HG03064 (cell line): ENCODE measurements around the gene SRP14.
"Not testable (repeated sequence)": the region's sequence is repeated elsewhere in the genome, so short reads cannot be mapped to it uniquely, and the experiment has no call there.

Experiments used
- ATAC-seq: cut with Tn5 transposase; IDR thresholded peaks from one replicate; pipeline ENCODE4 v1.9.1; 2021; ENCODE audit warnings: low read depth; ENCODE audit not compliant: unreplicated experiment

SRP14 gene

DNA sequence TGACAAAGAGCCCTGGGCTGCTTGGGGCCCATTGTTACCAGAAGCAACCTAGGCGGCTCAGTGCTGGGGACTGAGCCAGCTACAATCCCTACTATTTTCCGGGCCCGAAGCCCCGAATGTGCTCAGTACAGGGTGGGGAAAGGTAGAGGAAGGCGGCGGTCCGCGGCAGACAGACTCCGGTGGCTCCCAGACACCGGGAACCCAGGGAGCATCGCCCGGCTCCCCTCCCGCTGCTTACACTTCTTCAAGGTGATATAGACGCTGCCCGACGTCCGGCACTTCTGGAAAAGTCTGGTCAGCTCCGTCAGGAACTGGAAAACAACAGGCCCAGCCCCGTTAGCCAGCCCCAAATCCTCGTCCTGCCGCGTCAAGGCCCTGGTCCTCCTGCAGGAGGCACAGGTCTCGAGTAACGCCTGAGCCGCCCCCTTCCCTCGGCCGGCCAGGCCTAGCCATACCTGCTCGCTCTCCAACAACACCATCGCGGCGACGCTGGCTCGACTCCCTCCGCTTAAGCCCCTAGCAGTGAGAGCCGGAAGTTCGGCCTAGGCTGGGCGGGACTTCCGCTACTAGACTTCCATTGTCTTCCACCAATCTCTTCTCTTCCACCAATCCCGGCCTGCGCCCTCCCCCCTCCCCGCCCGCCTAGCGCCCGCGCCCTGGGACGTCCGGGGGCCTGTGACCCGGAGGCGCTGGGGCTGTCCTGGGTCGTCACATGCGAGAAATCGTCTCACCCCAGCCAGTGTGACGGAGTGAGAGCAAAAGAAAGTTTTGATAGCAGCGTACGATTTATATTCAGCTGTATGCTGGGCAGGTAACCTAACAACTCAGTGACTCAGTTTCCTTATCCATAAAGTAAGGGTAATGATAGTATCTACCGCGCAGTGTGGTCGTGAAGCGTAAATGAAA, at the start of gene SRP14:
Gene SRP14, minus strand, starts transcription at position 544 of the 906 bp plus-strand sequence. Its CDS starts 65 bp downstream, at position 479.
- ATAC-seq: peak; percentile 87

DNA sequence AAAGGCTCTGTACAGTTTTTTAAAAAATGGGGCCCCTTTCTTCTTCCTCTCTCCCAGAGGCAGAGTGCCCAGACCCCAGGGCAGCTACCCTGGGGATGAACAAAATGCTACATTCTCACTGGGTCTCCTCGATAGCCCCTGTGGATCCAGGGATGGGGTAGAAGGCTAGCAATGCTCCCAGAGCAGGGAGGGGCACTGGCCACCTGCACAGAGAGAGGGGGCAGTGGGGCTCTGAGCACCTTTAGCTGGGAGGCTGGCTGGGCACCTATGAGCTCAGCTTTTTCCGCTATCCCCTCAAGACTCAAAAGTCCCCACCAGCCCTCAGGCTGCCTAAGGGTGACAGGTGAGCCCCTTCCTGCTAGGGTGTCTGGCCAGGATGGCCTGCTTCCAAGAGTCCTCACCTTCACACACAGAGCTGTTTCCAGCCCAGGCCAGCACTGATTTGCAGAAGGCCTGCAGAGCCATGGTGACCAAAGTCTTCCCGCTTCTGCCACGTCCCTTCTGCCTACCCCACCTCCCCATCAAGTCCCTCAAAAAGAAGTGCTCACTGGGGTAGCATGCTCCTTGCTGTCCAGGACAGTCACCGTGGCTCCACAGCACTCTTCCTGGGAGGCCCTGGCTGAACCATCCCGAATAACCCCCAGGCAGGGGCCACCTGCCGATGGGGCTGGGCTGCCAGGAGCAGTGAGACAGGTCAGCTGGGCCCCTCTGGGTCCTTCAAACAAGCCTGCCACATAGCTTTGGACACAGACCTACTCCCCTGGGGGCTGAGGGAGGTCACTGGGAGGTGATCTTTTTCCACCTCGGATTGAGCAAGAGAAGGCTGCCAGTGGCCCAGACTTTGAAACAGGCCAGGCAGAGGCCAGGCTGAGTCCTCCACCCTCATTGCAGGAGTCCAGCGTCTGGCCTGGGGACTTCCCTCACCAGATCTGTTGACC, 49.3 kb upstream of the SRP14 start:
- ATAC-seq: no peak

GRCh38 chr15:40087068-40087810, 48.3 kb upstream of the SRP14 start:
- no peak for ATAC-seq

GRCh38 chr15:40085266-40085665, 46.3 kb upstream of the SRP14 start:
- ATAC-seq: no peak

GRCh38 chr15:40084650-40085049, 45.7 kb upstream of the SRP14 start:
- no peak for ATAC-seq

DNA sequence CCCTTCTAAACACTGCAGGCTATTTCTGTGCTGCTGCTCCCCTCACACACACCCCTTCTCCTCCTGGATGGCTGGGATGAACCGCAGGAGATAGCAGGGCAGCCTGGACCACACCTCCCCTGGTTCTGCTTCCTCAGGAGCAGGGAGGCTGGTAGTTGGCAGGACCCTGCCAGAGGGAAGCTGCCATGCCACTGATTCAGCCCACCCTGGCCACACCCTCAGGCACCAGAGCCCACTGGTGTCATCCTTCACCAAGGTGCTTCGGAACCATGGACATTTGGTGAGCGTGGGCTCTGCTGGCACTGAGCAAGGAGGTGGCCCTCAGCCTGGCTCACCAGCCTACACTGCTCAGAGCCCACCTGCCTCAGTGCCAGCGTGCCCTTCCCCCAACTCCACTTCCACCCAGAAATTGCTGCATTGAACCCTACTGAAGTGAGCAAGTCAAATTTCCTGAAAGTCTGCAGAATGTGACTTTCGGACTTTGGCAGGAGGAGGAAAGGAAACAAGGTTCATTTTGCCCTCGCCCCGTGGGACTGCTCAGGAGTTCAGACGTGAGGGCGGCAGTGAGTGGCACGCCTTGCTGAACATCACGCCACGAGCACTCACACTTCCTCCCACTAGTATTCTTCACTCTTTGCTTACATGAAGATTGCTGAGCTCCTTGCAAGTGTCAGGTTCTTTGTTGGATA, 43.4 kb upstream of the SRP14 start:
- no peak for ATAC-seq

- no peak for ATAC-seq
Observed at GRCh38 chr15:40081691-40082194, 42.8 kb upstream of the SRP14 start.

GRCh38 chr15:40080847-40081246, 41.9 kb upstream of the SRP14 start:
- ATAC-seq: no peak

DNA sequence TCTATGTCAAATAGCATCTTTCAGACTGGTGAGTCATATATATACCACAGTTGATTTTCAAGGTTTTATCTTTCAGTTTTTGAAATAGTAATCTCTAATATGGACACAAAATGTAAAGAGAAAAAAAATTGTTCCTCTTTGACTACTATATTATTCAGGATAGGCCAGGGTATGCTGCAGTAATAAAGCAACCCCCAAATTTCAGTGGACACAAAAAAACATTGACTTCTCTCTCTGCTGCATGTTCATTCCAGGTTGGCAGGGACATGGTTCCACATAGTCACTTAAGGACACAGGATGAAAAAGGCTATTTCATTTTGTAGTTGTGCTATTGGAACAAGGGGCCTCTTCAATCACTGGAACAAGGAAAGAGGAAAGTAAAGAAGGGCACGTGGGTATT, 41.1 kb upstream of the SRP14 start:
- no peak for ATAC-seq

GRCh38 chr15:40079456-40079855, 40.5 kb upstream of the SRP14 start:
- ATAC-seq: no peak

- no peak for ATAC-seq
Observed at GRCh38 chr15:40075298-40076044, 36.5 kb upstream of the SRP14 start.

- not testable (repeated sequence) for ATAC-seq
Observed at GRCh38 chr15:40074656-40075055, 35.7 kb upstream of the SRP14 start.

GRCh38 chr15:40073716-40074490, 34.9 kb upstream of the SRP14 start:
- not testable (repeated sequence) for ATAC-seq

DNA sequence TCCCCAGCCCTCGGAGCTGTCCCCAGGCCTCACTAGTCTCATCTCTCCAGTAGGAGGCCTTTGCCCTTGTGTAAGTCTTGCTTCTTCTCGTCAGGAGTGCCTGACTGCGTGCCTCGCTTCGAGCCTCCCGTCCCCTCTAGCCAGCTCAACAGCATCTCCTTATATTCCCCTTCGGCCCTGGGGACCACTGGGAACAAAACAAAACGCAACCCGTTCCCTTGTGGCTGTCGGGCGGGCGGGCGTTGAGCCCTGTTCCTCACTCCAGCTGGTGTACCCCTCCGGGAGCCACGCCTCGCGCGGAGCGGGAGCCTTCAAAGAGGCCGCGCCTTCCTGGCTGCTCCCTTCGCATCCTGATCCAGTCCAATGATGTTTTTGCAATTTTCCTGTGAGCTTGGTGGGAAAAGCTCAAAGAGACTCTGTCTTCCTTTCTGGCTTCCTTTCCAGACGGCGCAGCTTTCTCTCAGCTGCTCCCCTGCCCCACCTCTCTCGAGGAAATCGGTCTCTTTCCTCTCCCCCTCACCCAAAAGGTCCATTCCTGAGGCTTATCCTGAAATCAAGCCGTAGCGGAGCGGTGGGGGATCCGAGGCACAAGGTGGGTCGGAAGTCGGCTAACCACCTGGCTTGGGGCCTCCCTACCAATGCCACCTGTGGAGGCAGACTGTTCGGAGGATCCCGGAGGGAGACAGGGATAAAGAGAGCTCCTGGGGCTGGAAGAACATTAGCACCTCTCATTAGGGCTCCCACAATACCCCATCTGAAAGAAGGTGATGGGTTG, 33.4 kb upstream of the SRP14 start:
- ATAC-seq: no peak

- ATAC-seq: no peak
Observed at GRCh38 chr15:40070608-40071218, 31.7 kb upstream of the SRP14 start.

GRCh38 chr15:40070166-40070557, 31.2 kb upstream of the SRP14 start:
- ATAC-seq: no peak
